ENCODE results near the gene PIGZ.
"Not testable (repeated sequence)": the region's sequence is repeated elsewhere in the genome, so short reads cannot be mapped to it uniquely, and the experiment has no call there.

Gene PIGZ

GRCh38 chr3:196949750-196950149 is 18.9 kb downstream of the PIGZ start:
- no peak for DNase-seq (ENCODE audit: low read depth in 2 of 2)

- DNase-seq (ENCODE audit: low read depth in 2 of 2), result no peak
Measured at GRCh38 chr3:196949285-196949619, 19.4 kb downstream of the PIGZ start.

GRCh38 chr3:196948442-196949284 is 20.0 kb downstream of the PIGZ start:
- DNase-seq (ENCODE audit: low read depth in 2 of 2), result no peak

- no peak for DNase-seq (ENCODE audit: low read depth in 2 of 2)
Measured at GRCh38 chr3:196947860-196948441, 20.7 kb downstream of the PIGZ start.

GRCh38 chr3:196947136-196947859 is 21.3 kb downstream of the PIGZ start:
- DNase-seq (ENCODE audit: low read depth in 2 of 2), result no peak

GRCh38 chr3:196944037-196944790 is 24.4 kb downstream of the PIGZ start:
- not testable (repeated sequence) for DNase-seq (ENCODE audit: low read depth in 2 of 2)

GRCh38 chr3:196942915-196943277 is 25.7 kb downstream of the PIGZ start:
- DNase-seq (ENCODE audit: low read depth in 2 of 2), result peak in 1 of 2 donors; percentile 4

- peak; percentile 99 to 100 for DNase-seq (ENCODE audit: low read depth in 2 of 2)
Measured at GRCh38 chr3:196942226-196942914, 26.3 kb downstream of the PIGZ start, which contains the start of gene NCBP2. NCBP2 (minus strand) TSS chr3:196942528; CDS start chr3:196942503, 25 bp downstream.

- peak; percentile 27 to 58 for DNase-seq (ENCODE audit: low read depth in 2 of 2)
Measured at GRCh38 chr3:196941729-196942225, 26.9 kb downstream of the PIGZ start.

GRCh38 chr3:196938576-196938975 is 30.1 kb downstream of the PIGZ start:
- no peak for DNase-seq (ENCODE audit: low read depth in 2 of 2)

- DNase-seq (ENCODE audit: low read depth in 2 of 2), result no peak
Measured at GRCh38 chr3:196938124-196938523, 30.5 kb downstream of the PIGZ start.

- DNase-seq (ENCODE audit: low read depth in 2 of 2), result no peak
Measured at GRCh38 chr3:196936288-196936687, 32.3 kb downstream of the PIGZ start.

GRCh38 chr3:196932600-196932999 is 36.0 kb downstream of the PIGZ start:
- no peak for DNase-seq (ENCODE audit: low read depth in 2 of 2)

GRCh38 chr3:196931828-196932587 is 36.6 kb downstream of the PIGZ start:
- no peak for DNase-seq (ENCODE audit: low read depth in 2 of 2)

- no peak for DNase-seq (ENCODE audit: low read depth in 2 of 2)
Measured at GRCh38 chr3:196931157-196931556, 37.5 kb downstream of the PIGZ start.

GRCh38 chr3:196927571-196928453 is 40.8 kb downstream of the PIGZ start:
- no peak for DNase-seq (ENCODE audit: low read depth in 2 of 2)

GRCh38 chr3:196920733-196921132 is 47.9 kb downstream of the PIGZ start:
- no peak for DNase-seq (ENCODE audit: low read depth in 2 of 2)

- DNase-seq (ENCODE audit: low read depth in 2 of 2), result no peak
Measured at GRCh38 chr3:196918968-196919367, 49.7 kb downstream of the PIGZ start.

- DNase-seq (ENCODE audit: low read depth in 2 of 2), result no peak
Measured at GRCh38 chr3:196916995-196917394, 51.6 kb downstream of the PIGZ start.

Measured in activated CD8-positive, alpha-beta memory T cell treated with anti-CD3 and anti-CD28 coated beads for 4 hours (primary cell).